Thyroid gland (tissue), 4 donors: ENCODE measurements around the gene MED13. TPM values are rescaled to one million over a fixed set of nuclear protein-coding genes. Genes with fewer than 3 reads are reported as not detected.

Experiments
- DNase-seq, 2 donors: peaks; one replicate each; pipeline ENCODE4 v3.0.0-alpha.2; 2019
- H3K27ac ChIP-seq, 3 donors: fragments of 200-600 bp; sonication (generic); 1 replicate in 2 of 3; 2 replicates in 1 of 3; pipeline ENCODE4 v1.5.1; 2016 to 2019; ENCODE audit warnings: mild to moderate bottlenecking in 1 of 3, moderate library complexity in 1 of 3
- H3K27me3 ChIP-seq: fragments of 200-600 bp; sonication (generic); one replicate; pipeline ENCODE4 v1.5.1; 2019
- H3K36me3 ChIP-seq, 2 donors: fragments of 200-600 bp; sonication (generic); one replicate each; pipeline ENCODE4 v1.5.1; 2016 to 2019
- H3K4me1 ChIP-seq, 2 donors: fragments of 200-600 bp; sonication (generic); one replicate each; pipeline ENCODE4 v1.5.1; 2017 to 2019
- H3K4me3 ChIP-seq, 3 donors: fragments of 200-600 bp; sonication (generic); replicated peaks in 1 of 3; 1 replicate in 2 of 3; 2 replicates in 1 of 3; pipeline ENCODE4 v1.5.1; 2016; ENCODE audit warnings: mild to moderate bottlenecking in 1 of 3
- H3K9me3 ChIP-seq: fragments of 200-600 bp; sonication (generic); one replicate; pipeline ENCODE4 v1.5.1; 2017
- POLR2A ChIP-seq, 2 donors: fragments of 450-650 bp; IDR thresholded peaks; one replicate each; pipeline ENCODE4 v1.6.1; 2017; ENCODE audit warnings: antibody characterized with exemption in 2 of 2, mild to moderate bottlenecking in 2 of 2, moderate library complexity in 1 of 2
- WGBS, 2 donors: methylation state at CpG; one replicate each; pipeline ENCODE4 v1.1.5; 2017; 5-methylcytosine and 5-hydroxymethylcytosine counted together
- intact Hi-C: fragments of 100-400 bp; cut with DNase I; formaldehyde crosslinking; loops from one replicate; pipeline ENCODE4 v1.15.1; 2023
- total RNA-seq, 4 donors: library from RNA; depleted of rRNA; stranded (reverse); fragments of >200 nt; gene quantifications; one replicate each; pipeline ENCODE4 v1.2.3, GENCODE V29; 2016
- TF ChIP-seq, protein P1 (sequence below), 6 experiments: fragments of 200-600 bp in 3 of 6; fragments of 450-650 bp in 3 of 6; sonication (generic) in 3 of 6; IDR thresholded peaks; one replicate each; pipeline ENCODE4 v1.5.1; 2016 to 2019; ENCODE audit warnings: antibody characterized with exemption in 6 of 6, mild to moderate bottlenecking in 2 of 6, inconsistent platforms in 1 of 6, moderate library complexity in 1 of 6

The MED13 gene
- total RNA-seq, 4 donors from 2014 or later, result 58.9 to 156 (median 83.3) TPM

DNA sequence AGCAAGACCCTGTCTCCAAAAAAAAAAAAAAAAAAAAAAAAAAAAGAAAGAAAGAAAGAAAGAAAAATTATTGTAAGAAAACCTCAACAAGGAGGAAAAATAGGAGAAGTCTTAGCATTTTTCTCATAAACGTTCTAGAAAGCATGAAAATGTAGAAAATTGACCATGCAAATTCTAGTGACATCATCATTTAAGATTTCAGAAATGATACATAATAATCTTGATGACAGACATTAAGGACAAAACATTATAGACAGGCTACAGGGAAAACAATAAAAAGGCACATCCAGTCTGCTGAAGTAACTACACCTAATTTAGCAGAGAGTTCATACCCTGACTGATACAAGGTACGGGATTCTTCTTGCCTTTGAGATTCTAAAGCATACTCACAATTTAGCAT, 21.9 kb downstream of the MED13 start:
- H3K27me3 ChIP-seq, result no peaks in the 10 kb centered on the region
- no peak overlapping the region for H3K4me3 ChIP-seq
- H3K4me1 ChIP-seq, result peaks cover 4 to 11% of the 10 kb centered on the region in 2 donors
- peaks cover 0 to 18% of the 10 kb centered on the region in 2 donors for H3K36me3 ChIP-seq
- no peak overlapping the region for H3K27ac ChIP-seq
- TF ChIP-seq, protein P1, sequence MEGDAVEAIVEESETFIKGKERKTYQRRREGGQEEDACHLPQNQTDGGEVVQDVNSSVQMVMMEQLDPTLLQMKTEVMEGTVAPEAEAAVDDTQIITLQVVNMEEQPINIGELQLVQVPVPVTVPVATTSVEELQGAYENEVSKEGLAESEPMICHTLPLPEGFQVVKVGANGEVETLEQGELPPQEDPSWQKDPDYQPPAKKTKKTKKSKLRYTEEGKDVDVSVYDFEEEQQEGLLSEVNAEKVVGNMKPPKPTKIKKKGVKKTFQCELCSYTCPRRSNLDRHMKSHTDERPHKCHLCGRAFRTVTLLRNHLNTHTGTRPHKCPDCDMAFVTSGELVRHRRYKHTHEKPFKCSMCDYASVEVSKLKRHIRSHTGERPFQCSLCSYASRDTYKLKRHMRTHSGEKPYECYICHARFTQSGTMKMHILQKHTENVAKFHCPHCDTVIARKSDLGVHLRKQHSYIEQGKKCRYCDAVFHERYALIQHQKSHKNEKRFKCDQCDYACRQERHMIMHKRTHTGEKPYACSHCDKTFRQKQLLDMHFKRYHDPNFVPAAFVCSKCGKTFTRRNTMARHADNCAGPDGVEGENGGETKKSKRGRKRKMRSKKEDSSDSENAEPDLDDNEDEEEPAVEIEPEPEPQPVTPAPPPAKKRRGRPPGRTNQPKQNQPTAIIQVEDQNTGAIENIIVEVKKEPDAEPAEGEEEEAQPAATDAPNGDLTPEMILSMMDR (IDR thresholded peaks at IDR 0.05), result no peak
- TF ChIP-seq POLR2A (IDR thresholded peaks at IDR 0.05), result no peak
- DNase-seq, result no peak
- intact Hi-C loops, result no loop called here
- H3K9me3 ChIP-seq, result no peaks in the 10 kb centered on the region
- WGBS, 2 donors, result 89 to 96% methylated on average over 2 of the region's 2 CpGs

DNA sequence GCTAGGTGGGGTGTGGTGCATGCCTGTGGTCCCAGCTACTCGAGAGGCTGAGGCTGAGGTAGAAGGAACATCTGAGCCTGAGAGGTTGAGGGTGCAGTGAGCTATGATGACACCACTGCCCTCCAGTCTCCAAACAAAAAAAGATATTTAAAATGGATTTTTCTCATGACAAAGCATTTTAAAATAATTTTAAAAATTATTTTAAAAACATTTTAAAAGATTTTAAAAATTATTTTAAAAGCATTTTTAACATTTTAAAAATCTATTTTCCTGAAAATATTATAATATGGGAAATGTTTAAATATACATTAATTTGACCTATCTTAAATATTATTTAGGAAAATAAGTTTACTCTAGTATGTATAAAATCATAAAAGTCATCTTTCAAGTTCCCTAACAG, 26.8 kb downstream of the MED13 start:
- DNase-seq, result no peak
- no peak for TF ChIP-seq POLR2A (IDR thresholded peaks at IDR 0.05)
- TF ChIP-seq, protein P1 (IDR thresholded peaks at IDR 0.05), result no peak
- 81 to 93% methylated on average over 1 of the region's 1 CpG for WGBS, 2 donors
- H3K27ac ChIP-seq, result no peak overlapping the region
- H3K4me1 ChIP-seq, result peaks cover 0 to 3% of the 10 kb centered on the region in 2 donors
- intact Hi-C loops, result no loop called here
- peaks cover 0 to 5% of the 10 kb centered on the region in 2 donors for H3K36me3 ChIP-seq
- H3K27me3 ChIP-seq, result no peaks in the 10 kb centered on the region
- H3K4me3 ChIP-seq, result no peak overlapping the region
- H3K9me3 ChIP-seq, result no peaks in the 10 kb centered on the region

DNA sequence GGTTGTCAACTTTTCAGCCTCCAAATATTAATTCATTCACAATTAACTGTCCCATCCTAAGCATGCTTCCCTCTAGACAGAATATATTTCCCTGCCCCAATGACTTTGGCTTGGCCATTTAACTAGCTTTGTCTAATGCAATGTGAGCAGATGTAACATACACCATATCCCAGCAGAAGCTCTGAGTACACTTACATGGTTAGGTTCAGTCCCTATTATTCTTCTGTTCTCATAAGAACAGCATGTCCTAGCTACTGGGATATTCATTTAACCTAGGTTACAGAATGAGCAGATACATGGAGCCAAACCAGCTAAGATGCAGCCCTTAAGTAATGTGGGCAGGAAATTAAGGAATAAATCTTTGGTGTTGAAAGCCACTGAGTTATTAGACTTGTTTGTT, 31.8 kb downstream of the MED13 start:
- intact Hi-C loops, result no loop called here
- H3K27me3 ChIP-seq, result no peaks in the 10 kb centered on the region
- TF ChIP-seq, protein P1 (IDR thresholded peaks at IDR 0.05), result no peak
- no peak for TF ChIP-seq POLR2A (IDR thresholded peaks at IDR 0.05)
- no peaks in the 10 kb centered on the region for H3K9me3 ChIP-seq
- no peak for DNase-seq
- H3K36me3 ChIP-seq, result peaks cover 37 to 49% of the 10 kb centered on the region in 2 donors
- no peak overlapping the region for H3K4me3 ChIP-seq
- H3K4me1 ChIP-seq, result peaks cover 0 to 3% of the 10 kb centered on the region in 2 donors
- H3K27ac ChIP-seq, result no peak overlapping the region

GRCh38 chr17:62032480-62032879, 32.6 kb downstream of the MED13 start:
- no peaks in the 10 kb centered on the region for H3K9me3 ChIP-seq
- H3K4me1 ChIP-seq, result no peaks in the 10 kb centered on the region
- DNase-seq, result no peak
- WGBS, 2 donors, result 95% methylated on average over 2 of the region's 2 CpGs
- no peak overlapping the region for H3K4me3 ChIP-seq
- no peaks in the 10 kb centered on the region for H3K27me3 ChIP-seq
- TF ChIP-seq, protein P1 (IDR thresholded peaks at IDR 0.05), result no peak
- no peak for TF ChIP-seq POLR2A (IDR thresholded peaks at IDR 0.05)
- peaks cover 45 to 56% of the 10 kb centered on the region in 2 donors for H3K36me3 ChIP-seq
- intact Hi-C loops, result no loop called here
- H3K27ac ChIP-seq, result no peak overlapping the region

- no peaks in the 10 kb centered on the region for H3K27me3 ChIP-seq
- no peak for TF ChIP-seq POLR2A (IDR thresholded peaks at IDR 0.05)
- TF ChIP-seq, protein P1 (IDR thresholded peaks at IDR 0.05), result no peak
- H3K27ac ChIP-seq, result no peak overlapping the region
- no peak for DNase-seq
- intact Hi-C loops, result no loop called here
- no peak overlapping the region for H3K4me3 ChIP-seq
- WGBS, 2 donors, result 90 to 97% methylated on average over 4 to 5 of the region's 6 CpGs
- no peaks in the 10 kb centered on the region for H3K9me3 ChIP-seq
- peaks cover 56 to 59% of the 10 kb centered on the region in 2 donors for H3K36me3 ChIP-seq
- no peaks in the 10 kb centered on the region for H3K4me1 ChIP-seq
Measured at GRCh38 chr17:62030264-62030663, 34.8 kb downstream of the MED13 start.
